HPDE6-E6E7 (cell line): Measurements from ENCODE around the gene GAS7.

Experiments
- DNase-seq: peaks from one replicate; pipeline ENCODE4 v3.0.0; 2011; ENCODE audit warnings: missing footprints; ENCODE audit errors: extremely low spot score

GAS7 gene

GRCh38 chr17:10198509-10199249 lies at the start of gene GAS7:
Gene GAS7, minus strand, starts transcription at chr17:10198606.
- no peak for DNase-seq

- no peak for DNase-seq
These were observed 49.4 kb upstream of the GAS7 start for GRCh38 chr17:10247810-10248209.

- DNase-seq: no peak
These were observed 45.8 kb upstream of the GAS7 start for GRCh38 chr17:10243883-10244844.

GRCh38 chr17:10241781-10242180 lies 43.4 kb upstream of the GAS7 start:
- no peak for DNase-seq

GRCh38 chr17:10238661-10239060 lies 40.3 kb upstream of the GAS7 start:
- DNase-seq: no peak

GRCh38 chr17:10234033-10234432 lies 35.6 kb upstream of the GAS7 start:
- no peak for DNase-seq

- DNase-seq: no peak
These were observed 34.8 kb upstream of the GAS7 start for GRCh38 chr17:10233161-10233560.

- DNase-seq: no peak
These were observed 30.8 kb upstream of the GAS7 start for GRCh38 chr17:10229181-10229580.

- no peak for DNase-seq
These were observed 28.7 kb upstream of the GAS7 start for GRCh38 chr17:10226930-10227695.

- DNase-seq: no peak
These were observed 26.3 kb upstream of the GAS7 start for GRCh38 chr17:10224582-10225195.

- no peak for DNase-seq
These were observed 20.8 kb upstream of the GAS7 start for GRCh38 chr17:10219193-10219592.

GRCh38 chr17:10217916-10218315 lies 19.5 kb upstream of the GAS7 start:
- DNase-seq: no peak

- no peak for DNase-seq
These were observed 18.0 kb upstream of the GAS7 start for GRCh38 chr17:10216213-10216938.

GRCh38 chr17:10215286-10215685 lies 16.9 kb upstream of the GAS7 start:
- DNase-seq: no peak

GRCh38 chr17:10211666-10212065 lies 13.3 kb upstream of the GAS7 start:
- DNase-seq: no peak

GRCh38 chr17:10210151-10210574 lies 11.8 kb upstream of the GAS7 start:
- no peak for DNase-seq

GRCh38 chr17:10208604-10209193 lies 10.3 kb upstream of the GAS7 start:
- no peak for DNase-seq

- DNase-seq: no peak
These were observed 8.7 kb upstream of the GAS7 start for GRCh38 chr17:10207153-10207552.

- no peak for DNase-seq
These were observed 7.3 kb upstream of the GAS7 start for GRCh38 chr17:10205549-10206185.

- no peak for DNase-seq
These were observed 3.3 kb upstream of the GAS7 start for GRCh38 chr17:10201680-10202079.
